Muscle of leg (tissue), 11 donors: ENCODE results near the gene ZBTB25. TPM values are rescaled to one million over a fixed set of nuclear protein-coding genes. Genes with fewer than 3 reads are reported as not detected.
"Not testable (repeated sequence)": the region's sequence is repeated elsewhere in the genome, so short reads cannot be mapped to it uniquely, and the experiment has no call there.

Experiments used
- DNase-seq: peaks from one replicate; pipeline ENCODE4 v3.0.0; 2013
- H3K27ac ChIP-seq: one replicate; pipeline ENCODE4 v1.5.1; 2013; ENCODE audit warnings: mild to moderate bottlenecking, low read length, control low read depth
- H3K27me3 ChIP-seq: one replicate; pipeline ENCODE4 v1.6.1; 2013; ENCODE audit warnings: low read length; ENCODE audit not compliant: control insufficient read depth, insufficient read depth
- H3K36me3 ChIP-seq: one replicate; pipeline ENCODE4 v1.6.1; 2013; ENCODE audit warnings: low read length; ENCODE audit not compliant: control insufficient read depth, insufficient read depth
- H3K4me1 ChIP-seq: one replicate; pipeline ENCODE4 v1.6.1; 2013; ENCODE audit warnings: low read length; ENCODE audit not compliant: control insufficient read depth, insufficient read depth
- H3K4me3 ChIP-seq: one replicate; pipeline ENCODE4 v1.5.1; 2013; ENCODE audit warnings: low read length, control low read depth
- H3K9me3 ChIP-seq: replicated peaks from 2 replicates; pipeline ENCODE4 v1.6.1; 2013; ENCODE audit warnings: low read depth, low read length; ENCODE audit not compliant: control insufficient read depth
- WGBS: methylation state at CpG from one replicate; pipeline ENCODE4 v1.1.5; 2013; ENCODE audit warnings: missing lambda C conversion rate; ENCODE audit not compliant: insufficient coverage; 5-methylcytosine and 5-hydroxymethylcytosine counted together
- polyA plus RNA-seq, 8 donors: library from polyadenylated mRNA; unstranded; fragments of 120-200 nt; gene quantifications; one replicate each; pipeline versions ENCODE4 v1.2.1 to v1.2.3, GENCODE V29; 2013; ENCODE audit warnings: inconsistent platforms in 1 of 8, low replicate concordance in 1 of 8; ENCODE audit not compliant: insufficient read length in 8 of 8, insufficient read depth in 1 of 8
- total RNA-seq: library from RNA; stranded (reverse); fragments of 120-200 nt; gene quantifications from one replicate; pipeline ENCODE4 v1.2.4, GENCODE V29; 2013

ZBTB25 gene
- total and polyA plus RNA-seq, 9 donors = 4.8 to 8.6 (median 7.1) TPM

DNA sequence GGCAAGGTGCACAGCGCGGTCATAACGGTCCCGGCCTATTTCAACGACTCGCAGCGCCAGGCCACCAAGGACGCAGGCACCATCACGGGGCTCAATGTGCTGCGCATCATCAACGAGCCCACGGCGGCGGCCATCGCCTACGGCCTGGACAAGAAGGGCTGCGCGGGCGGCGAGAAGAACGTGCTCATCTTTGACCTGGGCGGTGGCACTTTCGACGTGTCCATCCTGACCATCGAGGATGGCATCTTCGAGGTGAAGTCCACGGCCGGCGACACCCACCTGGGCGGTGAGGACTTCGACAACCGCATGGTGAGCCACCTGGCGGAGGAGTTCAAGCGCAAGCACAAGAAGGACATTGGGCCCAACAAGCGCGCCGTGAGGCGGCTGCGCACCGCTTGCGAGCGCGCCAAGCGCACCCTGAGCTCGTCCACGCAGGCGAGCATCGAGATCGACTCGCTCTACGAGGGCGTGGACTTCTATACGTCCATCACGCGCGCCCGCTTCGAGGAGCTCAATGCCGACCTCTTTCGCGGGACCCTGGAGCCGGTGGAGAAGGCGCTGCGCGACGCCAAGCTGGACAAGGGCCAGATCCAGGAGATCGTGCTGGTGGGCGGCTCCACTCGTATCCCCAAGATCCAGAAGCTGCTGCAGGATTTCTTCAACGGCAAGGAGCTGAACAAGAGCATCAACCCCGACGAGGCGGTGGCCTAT, 37.8 kb upstream of the ZBTB25 start:
- WGBS = 16% methylated on average over 73 of the region's 73 CpGs
- H3K4me1 ChIP-seq = peaks cover 24% of the 10 kb centered on the region
- no peaks in the 10 kb centered on the region for H3K36me3 ChIP-seq
- peak; percentile 46 for DNase-seq
- H3K4me3 ChIP-seq = peak overlapping the region; percentile 50
- H3K27ac ChIP-seq = no peak overlapping the region
- peaks cover 26% of the 10 kb centered on the region for H3K27me3 ChIP-seq
- H3K9me3 ChIP-seq = no peaks in the 10 kb centered on the region

DNA sequence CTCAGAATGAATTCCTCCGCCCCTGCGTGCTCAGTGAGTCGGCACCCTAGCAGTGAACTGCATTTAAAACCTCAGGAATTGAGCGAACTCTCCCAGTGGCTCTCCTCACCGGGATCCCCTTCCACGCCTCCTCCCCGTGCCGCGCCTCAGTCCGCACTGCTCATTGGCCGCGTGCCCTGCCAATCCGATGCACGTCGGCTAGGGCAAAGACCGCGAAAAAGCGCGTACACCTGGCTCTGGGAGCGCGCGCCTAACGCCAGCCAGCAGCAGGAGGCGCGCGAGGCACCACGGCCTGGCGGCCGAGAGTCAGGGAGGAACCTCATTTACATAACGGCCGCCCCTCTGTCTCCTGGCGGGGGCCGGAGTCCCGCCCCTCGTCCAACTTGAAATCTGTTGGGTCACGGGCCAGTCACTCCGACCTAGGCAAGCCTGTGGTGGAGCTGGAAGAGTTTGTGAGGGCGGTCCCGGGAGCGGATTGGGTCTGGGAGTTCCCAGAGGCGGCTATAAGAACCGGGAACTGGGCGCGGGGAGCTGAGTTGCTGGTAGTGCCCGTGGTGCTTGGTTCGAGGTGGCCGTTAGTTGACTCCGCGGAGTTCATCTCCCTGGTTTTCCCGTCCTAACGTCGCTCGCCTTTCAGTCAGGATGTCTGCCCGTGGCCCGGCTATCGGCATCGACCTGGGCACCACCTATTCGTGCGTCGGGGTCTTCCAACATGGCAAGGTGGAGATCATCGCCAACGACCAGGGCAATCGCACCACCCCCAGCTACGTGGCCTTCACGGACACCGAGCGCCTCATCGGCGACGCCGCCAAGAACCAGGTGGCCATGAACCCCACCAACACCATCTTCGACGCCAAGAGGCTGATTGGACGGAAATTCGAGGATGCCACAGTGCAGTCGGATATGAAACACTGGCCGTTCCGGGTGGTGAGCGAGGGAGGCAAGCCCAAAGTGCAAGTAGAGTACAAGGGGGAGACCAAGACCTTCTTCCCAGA, 36.9 kb upstream of the ZBTB25 start, which contains the start of gene HSPA2:
Gene HSPA2, plus strand, starts transcription at position 534 of the 995 bp plus-strand sequence. Its CDS starts 109 bp downstream, at position 643.
- H3K4me3 ChIP-seq = peak within 1 kb of the TSS; percentile 83
- peak; percentile 99 for DNase-seq
- WGBS = 6% methylated on average over 79 of the region's 79 CpGs
- peaks cover 26% of the 10 kb centered on the region for H3K27me3 ChIP-seq
- peak within 1 kb of the TSS; percentile 94 for H3K27ac ChIP-seq
- peaks cover 24% of the 10 kb centered on the region for H3K4me1 ChIP-seq
- H3K36me3 ChIP-seq = no peaks in the 10 kb centered on the region
- H3K9me3 ChIP-seq = no peaks in the 10 kb centered on the region

DNA sequence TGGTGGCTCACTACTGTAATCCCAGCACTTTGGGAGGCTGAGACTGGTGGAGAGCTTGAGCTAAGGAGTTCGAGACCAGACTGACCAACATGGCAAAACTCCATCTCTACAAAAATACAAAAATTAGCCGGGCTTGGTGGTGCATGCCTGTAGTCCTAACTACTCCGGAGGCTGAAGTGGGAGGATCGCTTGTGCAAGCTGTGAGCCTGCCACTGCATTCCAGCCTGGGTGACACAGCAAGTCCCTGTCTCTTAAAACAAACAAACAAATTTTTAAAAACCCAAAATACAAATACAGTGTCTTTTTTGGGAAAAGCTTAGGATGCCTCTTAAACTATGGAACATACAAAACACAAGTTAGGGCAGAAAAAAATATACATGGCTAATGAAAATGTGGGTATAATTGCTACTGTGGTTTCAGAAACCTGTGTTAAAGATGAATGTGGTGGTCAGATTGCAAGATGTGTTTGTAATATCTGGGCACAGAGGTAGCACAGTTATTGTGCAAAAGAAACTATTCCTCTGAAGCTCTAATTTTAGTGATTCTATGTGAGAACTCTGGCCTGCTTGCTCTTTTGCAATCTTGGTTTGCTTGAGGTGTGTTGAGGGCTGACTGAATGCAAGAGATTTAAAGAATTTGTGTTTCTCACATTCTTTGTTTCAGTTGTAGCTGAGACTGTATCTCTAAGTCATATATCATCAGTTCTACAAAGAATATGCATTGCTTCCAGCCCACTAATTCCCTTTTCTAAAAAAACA, 33.0 kb upstream of the ZBTB25 start:
- no peak overlapping the region for H3K27ac ChIP-seq
- no peak for DNase-seq
- H3K36me3 ChIP-seq = no peaks in the 10 kb centered on the region
- H3K9me3 ChIP-seq = no peaks in the 10 kb centered on the region
- WGBS = no CpG with 5 or more reads among the region's 4 CpGs
- peaks cover 16% of the 10 kb centered on the region for H3K4me1 ChIP-seq
- no peak overlapping the region for H3K4me3 ChIP-seq
- peaks cover 16% of the 10 kb centered on the region for H3K27me3 ChIP-seq

DNA sequence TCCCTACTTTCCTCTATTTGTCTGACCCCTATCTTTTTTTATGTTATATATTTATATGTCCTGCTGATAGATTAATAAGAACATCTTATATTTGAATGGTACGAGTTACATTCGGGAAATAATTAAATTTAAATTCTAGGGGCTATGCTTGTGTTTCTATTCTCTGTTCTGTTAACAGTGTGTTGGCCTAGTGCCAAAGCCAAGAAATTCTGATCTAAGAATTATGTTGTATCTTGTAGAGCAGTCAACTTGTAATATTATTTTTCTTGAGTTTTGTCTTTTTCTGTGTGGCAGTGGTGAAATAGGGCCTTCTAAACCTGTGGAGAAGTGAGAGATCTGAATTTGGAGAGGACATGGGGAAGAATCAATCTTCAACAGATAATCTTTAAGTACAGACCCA, 27.9 kb upstream of the ZBTB25 start:
- Histone ChIP-seq H3K4me3 (no peak overlapping the region), H3K27ac (no peak overlapping the region), H3K27me3 (no peaks in the 10 kb centered on the region), H3K4me1 (no peaks in the 10 kb centered on the region), H3K9me3 (no peaks in the 10 kb centered on the region), H3K36me3 (no peaks in the 10 kb centered on the region)
- no peak for DNase-seq
- WGBS = no CpG with 5 or more reads among the region's 2 CpGs

DNA sequence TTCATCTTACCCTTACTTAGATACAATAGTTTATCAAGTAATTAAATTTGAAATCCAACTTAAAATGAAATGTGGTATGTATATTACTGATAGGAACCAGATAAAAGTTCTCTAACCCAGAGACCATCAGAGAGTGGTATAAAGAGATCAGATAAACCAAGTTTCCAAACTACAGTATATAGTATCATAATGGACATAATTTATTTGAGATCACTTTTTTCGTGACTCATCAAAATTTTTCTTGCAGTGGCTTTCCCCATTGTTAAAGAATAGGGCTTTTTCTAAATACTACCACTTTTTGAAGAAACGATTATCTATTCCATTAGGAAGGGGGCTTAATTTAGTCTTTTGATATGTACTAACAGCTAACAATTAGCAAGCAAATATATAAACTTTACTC, 21.7 kb upstream of the ZBTB25 start:
- WGBS = no CpG with 5 or more reads among the region's 2 CpGs
- DNase-seq = no peak
- H3K9me3 ChIP-seq = no peaks in the 10 kb centered on the region
- no peaks in the 10 kb centered on the region for H3K27me3 ChIP-seq
- H3K4me3 ChIP-seq = no peak overlapping the region
- H3K27ac ChIP-seq = no peak overlapping the region
- peaks cover 17% of the 10 kb centered on the region for H3K36me3 ChIP-seq
- H3K4me1 ChIP-seq = no peaks in the 10 kb centered on the region

DNA sequence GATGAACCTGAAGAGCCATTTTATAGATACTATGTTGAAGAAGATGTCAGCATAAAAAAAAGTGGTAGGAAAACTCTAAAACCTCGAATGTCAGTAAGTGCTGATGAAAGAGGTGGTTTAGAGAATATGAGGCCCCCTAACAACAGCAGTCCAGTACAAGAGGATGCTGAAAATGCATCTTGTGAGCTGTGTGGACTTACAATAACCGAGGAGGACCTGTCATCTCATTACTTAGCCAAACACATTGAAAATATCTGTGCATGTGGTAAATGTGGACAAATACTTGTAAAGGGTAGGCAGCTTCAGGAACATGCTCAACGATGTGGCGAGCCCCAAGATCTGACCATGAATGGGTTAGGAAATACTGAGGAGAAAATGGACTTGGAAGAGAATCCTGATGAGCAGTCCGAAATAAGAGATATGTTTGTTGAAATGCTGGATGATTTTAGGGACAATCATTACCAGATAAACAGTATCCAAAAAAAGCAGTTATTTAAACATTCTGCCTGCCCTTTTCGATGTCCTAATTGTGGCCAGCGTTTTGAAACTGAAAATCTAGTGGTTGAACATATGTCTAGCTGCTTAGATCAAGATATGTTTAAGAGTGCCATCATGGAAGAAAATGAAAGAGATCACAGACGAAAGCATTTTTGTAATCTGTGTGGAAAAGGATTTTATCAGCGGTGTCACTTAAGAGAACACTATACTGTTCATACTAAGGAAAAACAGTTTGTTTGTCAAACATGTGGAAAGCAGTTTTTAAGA, 19.1 kb upstream of the ZBTB25 start:
- no peak overlapping the region for H3K27ac ChIP-seq
- H3K4me1 ChIP-seq = no peaks in the 10 kb centered on the region
- no peaks in the 10 kb centered on the region for H3K9me3 ChIP-seq
- no peak overlapping the region for H3K4me3 ChIP-seq
- DNase-seq = no peak
- WGBS = 96% methylated on average over 3 of the region's 9 CpGs
- no peaks in the 10 kb centered on the region for H3K27me3 ChIP-seq
- H3K36me3 ChIP-seq = peaks cover 17% of the 10 kb centered on the region

DNA sequence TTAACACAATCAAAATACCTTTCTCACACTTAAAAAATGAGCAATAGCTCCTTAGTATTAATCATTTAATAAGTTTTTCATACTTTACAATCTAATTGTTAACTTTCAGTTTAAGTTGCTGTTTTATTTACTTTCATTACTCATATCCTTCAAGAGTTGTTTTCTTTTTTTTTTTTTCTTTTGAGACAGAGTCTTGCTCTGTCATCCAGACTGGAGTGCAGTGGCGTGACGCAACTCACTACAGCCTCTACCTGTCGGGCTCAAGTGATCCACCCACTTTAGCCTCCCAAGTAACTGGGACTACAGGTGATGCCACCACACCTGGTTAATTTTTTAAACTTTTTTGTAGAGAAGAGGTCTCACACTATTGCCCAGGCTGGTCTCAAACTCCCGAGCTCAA, 17.1 kb upstream of the ZBTB25 start:
- Histone ChIP-seq H3K9me3 (no peaks in the 10 kb centered on the region), H3K36me3 (peaks cover 17% of the 10 kb centered on the region), H3K4me1 (no peaks in the 10 kb centered on the region), H3K4me3 (no peak overlapping the region), H3K27ac (no peak overlapping the region), H3K27me3 (no peaks in the 10 kb centered on the region)
- WGBS = 100% methylated on average over 1 of the region's 4 CpGs
- DNase-seq = no peak

DNA sequence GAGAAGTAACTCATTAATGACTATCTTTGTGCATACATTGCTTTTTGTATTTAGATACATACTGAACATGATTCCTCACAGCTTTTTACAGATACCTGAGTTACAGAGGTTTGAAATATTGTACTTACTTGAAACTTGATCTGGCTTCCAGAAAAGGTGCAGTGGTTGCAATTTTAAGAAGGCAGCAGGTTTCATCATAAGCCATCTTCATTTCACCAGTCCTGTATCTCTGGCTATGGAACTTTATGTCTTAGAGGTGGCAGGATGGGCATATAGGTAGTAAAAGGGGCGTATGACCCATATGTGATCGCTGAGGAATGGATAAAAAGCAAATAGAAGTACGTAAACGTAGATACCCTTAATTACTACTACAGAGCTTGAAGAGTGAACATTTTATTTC, 14.6 kb upstream of the ZBTB25 start:
- Histone ChIP-seq H3K27ac (no peak overlapping the region), H3K27me3 (no peaks in the 10 kb centered on the region), H3K36me3 (peaks cover 17% of the 10 kb centered on the region), H3K9me3 (no peaks in the 10 kb centered on the region), H3K4me3 (no peak overlapping the region), H3K4me1 (no peaks in the 10 kb centered on the region)
- no CpG with 5 or more reads among the region's 4 CpGs for WGBS
- DNase-seq = no peak

DNA sequence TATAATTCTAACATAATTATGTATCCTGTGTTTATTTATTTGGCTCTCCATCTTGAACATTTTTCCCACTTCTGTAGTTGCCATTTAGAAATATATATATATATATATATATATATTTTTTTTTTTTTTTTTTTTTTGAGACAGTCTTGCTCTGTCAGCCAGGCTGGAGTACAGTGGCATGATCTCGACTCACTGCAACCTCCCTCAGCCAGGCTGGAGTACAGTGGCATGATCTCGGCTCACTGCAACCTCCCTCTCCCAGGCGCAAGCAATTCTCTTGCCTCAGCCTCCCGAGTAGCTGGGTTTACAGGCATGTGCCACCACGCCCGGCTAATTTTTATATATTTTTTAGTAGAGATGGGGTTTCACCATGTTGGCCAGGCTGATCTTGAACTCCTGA, 14.0 kb upstream of the ZBTB25 start:
- not testable (repeated sequence) for H3K4me1 ChIP-seq, H3K27me3 ChIP-seq, H3K9me3 ChIP-seq, DNase-seq, H3K4me3 ChIP-seq, H3K27ac ChIP-seq
- peaks cover 11% of the 10 kb centered on the region for H3K36me3 ChIP-seq
- WGBS = 76% methylated on average over 2 of the region's 6 CpGs
